Measurements from ENCODE around the gene MRPL34.

The MRPL34 gene

GRCh38 chr19:17311455-17312188 lies 6.0 kb downstream of the MRPL34 start:
- DNase-seq = peak; percentile 89

- no peak for DNase-seq
Observed at GRCh38 chr19:17312189-17313113, 6.8 kb downstream of the MRPL34 start.

GRCh38 chr19:17314007-17314593 lies 8.4 kb downstream of the MRPL34 start:
- DNase-seq = no peak

- DNase-seq = no peak
Observed at GRCh38 chr19:17318966-17319365, 13.3 kb downstream of the MRPL34 start.

- DNase-seq = no peak
Observed at GRCh38 chr19:17319473-17320238, 14.0 kb downstream of the MRPL34 start.

GRCh38 chr19:17320435-17320834 lies 14.8 kb downstream of the MRPL34 start:
- DNase-seq = no peak

- no peak for DNase-seq
Observed at GRCh38 chr19:17321655-17322489, 16.2 kb downstream of the MRPL34 start.

GRCh38 chr19:17322854-17323253 lies 17.2 kb downstream of the MRPL34 start:
- DNase-seq = no peak

GRCh38 chr19:17323300-17323963 lies 17.8 kb downstream of the MRPL34 start:
- no peak for DNase-seq

- DNase-seq = no peak
Observed at GRCh38 chr19:17323964-17324332, 18.3 kb downstream of the MRPL34 start.

GRCh38 chr19:17324357-17325114 lies 18.9 kb downstream of the MRPL34 start:
- no peak for DNase-seq

GRCh38 chr19:17325133-17325532 lies 19.5 kb downstream of the MRPL34 start:
- DNase-seq = no peak

- DNase-seq = no peak
Observed at GRCh38 chr19:17325881-17326594, 20.4 kb downstream of the MRPL34 start.

- DNase-seq = no peak
Observed at GRCh38 chr19:17326595-17326966, 20.9 kb downstream of the MRPL34 start.

GRCh38 chr19:17327068-17327653 lies 21.5 kb downstream of the MRPL34 start:
- no peak for DNase-seq

- no peak for DNase-seq
Observed at GRCh38 chr19:17327654-17328516, 22.2 kb downstream of the MRPL34 start.

GRCh38 chr19:17328517-17329365 lies 23.1 kb downstream of the MRPL34 start:
- no peak for DNase-seq
